GM18519 (cell line): ENCODE measurements around the gene SPC24.
"Not testable (repeated sequence)": the region's sequence is repeated elsewhere in the genome, so short reads cannot be mapped to it uniquely, and the experiment has no call there.

Experiments used
- ATAC-seq: cut with Tn5 transposase; IDR thresholded peaks from one replicate; pipeline ENCODE4 v1.9.1; 2021; ENCODE audit warnings: mild to moderate bottlenecking, moderate library complexity; ENCODE audit not compliant: unreplicated experiment, low FRiP score

The SPC24 gene

DNA sequence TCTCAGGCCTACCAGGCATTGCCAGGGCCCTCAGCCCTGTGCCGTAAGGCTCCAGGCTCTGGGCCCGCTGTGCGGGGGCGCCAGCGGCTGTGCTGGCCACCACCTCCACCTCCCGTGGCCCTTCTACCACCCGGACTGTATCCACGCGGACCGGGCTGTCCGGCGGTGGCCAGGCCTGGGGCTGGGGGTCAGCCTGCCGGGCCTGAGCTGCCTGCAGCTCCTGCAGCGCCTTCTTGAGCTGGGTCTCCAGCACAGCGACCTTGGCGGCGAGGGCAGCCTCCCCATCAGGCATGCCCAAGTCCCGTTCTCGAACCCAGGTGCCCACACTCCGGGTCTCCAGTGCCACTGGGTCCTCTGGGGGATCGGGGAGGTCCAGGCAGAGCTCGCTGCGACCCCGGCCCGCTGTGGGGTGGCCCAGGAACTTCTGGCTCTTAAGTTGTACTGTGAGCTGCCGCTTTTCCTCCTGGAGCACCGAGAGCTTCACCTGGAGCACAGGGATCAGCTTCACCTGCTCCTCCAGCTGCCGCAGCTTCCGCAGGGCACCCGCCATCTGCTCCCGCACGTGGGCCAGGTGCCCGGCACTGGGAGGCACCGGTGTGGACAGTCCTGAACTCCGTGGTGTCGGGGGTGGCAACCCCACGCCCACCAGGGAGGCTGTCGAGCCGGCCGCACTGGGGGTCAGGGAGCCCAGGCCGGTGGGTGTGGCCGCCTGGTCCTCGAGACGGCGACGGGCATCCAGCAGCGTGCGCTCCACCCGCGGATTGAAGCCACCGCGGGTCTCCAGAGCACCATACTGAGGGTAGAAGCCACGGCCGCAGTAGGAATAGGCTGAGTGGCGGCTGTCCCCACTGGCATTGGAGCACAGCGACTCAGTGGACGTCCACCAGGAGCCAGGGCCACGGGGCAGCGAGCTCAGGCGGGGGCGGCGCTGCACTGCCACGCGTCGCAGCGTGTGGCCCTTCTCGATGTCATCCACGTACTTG, 37.7 kb upstream of the SPC24 start:
- ATAC-seq, result no peak

DNA sequence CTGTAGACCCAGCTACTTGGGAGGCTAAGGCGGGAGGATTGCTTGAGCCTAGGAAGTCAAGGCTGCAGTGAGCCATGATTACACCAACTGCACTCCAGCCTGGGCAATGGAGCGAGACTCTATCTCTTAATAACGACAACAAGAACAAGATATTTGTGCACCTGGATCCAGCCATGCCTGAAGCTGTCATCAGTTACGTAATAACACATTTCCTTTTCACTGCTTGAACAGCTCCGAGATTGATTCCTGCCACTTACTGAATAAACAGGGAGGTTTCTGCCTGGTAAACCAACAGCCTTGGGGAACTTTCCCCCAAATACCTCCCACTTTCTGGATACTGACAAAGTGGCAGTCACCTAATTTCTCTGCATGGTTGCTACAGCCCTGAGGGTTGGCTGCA, 36.4 kb upstream of the SPC24 start:
- ATAC-seq, result no peak

DNA sequence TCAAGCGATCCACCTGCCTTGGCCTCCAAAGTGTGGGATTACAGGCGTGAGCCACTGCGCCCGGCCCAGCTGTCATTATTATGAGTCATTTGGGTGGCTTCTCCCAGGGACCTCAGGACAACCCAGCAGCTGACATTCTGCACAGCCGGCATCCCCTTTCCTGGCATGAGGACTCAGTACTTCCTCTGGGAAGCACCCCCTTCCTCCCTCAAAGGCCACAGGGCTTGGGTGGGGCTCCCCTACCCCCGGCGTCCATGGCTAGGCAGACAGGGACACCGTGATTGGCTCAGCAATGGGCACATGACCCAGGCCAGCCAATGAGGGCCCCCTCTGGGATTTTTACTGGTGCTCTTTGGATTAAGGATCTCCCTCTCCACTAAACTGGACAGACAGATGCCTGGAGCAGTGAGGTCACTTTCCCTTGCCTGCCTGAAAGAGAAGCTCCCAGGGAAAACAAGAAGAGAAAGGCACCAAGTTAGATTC, 35.7 kb upstream of the SPC24 start:
- ATAC-seq, result no peak

DNA sequence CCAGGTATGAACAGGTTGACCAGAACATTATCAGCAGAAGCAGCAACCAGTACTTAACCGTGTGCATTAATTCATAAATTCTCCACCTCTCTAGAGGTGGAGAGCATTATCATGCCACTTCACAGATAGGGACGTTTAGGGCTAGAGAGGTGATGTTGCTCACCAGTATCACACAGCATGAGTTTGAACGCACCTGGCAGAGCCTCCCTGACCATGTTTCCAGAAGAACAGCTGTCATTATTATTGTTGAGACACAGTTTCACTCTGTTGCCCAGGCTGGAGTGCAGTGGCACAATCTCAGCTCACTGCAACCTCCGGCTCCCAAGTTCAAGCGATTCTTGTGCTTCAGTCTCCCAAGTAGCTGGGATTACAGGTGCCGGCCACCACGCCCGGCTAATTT, 34.9 kb upstream of the SPC24 start:
- no peak for ATAC-seq

DNA sequence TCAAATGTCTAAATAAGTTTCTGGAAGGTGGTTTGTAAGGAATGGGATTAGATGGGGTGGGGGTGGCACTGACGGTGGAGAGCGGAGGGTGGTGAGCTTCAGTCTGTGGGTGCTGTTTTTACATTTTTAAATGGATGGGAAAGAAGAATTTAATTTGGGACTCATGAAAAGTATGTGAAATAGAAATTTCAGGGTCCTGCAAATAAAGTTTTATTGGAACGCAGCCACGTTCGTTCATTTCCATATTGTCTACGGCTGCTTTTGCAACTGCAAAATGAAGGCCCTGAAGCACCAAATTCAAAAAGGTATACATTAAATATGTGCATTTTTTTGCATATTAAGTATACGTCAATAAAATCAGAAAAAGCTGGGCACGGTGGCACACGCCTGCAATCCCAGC, 31.9 kb upstream of the SPC24 start:
- ATAC-seq, result no peak

DNA sequence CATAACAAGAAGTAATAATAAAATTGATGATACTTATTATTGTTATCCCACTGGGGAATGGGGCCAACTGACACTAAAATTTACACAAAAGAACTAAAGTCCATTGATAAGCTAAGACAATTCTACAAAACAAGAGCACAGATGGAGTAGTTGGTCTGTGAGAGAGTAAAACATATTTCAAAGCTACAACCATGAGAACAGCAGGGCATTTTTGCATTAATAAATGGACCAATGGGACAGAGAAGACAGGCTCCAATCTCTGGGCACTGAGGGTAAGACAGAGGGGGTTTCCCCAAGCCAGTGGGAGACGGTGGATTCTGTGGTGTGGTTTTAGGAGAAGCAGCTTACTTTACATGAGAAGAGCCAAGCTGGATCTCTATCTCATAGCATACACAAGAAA, 27.4 kb upstream of the SPC24 start:
- no peak for ATAC-seq

- ATAC-seq, result no peak
Observed at GRCh38 chr19:11181488-11181887, 25.9 kb upstream of the SPC24 start.

GRCh38 chr19:11180975-11181374, 25.4 kb upstream of the SPC24 start:
- ATAC-seq, result not testable (repeated sequence)

GRCh38 chr19:11180346-11180745, 24.8 kb upstream of the SPC24 start:
- no peak for ATAC-seq

DNA sequence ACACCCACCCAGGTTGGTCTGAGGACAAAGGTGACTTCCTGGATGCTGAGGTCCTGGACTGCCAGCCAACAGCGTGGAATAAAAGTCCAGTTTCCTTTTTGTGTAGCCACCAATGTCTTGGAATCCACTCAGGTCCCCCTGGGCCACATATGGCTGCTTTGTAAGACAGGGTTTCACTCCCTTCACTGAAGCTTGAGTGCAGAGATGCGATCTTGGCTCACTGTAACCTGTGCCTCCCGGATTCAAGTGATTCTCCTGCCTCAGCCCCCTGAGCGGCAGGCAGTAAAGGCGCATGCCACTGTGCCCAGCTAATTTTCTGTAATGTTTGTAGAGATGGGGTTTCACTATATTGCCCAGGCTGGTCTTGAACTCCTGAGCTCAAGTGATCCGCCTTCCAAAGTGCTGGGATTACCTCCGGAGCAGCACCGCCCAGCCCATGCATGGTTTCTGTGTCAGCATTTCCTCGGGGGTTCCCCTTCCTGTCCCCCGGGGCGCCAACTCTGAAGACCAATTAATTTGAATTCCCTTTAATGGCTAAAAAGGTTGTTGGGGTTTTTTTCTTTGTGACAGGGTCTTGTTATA, 24.2 kb upstream of the SPC24 start:
- no peak for ATAC-seq

GRCh38 chr19:11179145-11179465, 23.5 kb upstream of the SPC24 start:
- ATAC-seq, result not testable (repeated sequence)

DNA sequence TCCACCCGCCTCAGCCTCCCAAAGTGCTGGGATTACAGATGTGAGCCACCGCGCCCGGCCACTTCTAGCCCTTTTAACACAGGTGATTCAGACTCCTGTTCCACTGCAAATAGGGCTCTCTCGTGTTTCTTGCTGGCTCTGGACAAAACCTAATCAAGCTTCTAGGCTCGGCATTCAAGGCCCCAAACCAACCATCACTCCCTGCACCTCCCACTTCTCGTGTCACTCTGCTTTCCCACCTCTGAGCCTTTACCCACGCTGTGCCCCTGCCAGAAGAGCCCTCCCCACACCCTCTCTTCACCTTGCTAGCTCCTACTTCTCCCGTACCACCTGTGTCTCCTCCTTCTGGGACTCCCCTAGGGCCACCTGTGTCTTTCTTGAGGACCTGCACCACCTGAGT, 22.0 kb upstream of the SPC24 start:
- no peak for ATAC-seq

- no peak for ATAC-seq
Observed at GRCh38 chr19:11176466-11177193, 21.0 kb upstream of the SPC24 start.

- no peak for ATAC-seq
Observed at GRCh38 chr19:11175920-11176319, 20.3 kb upstream of the SPC24 start.

DNA sequence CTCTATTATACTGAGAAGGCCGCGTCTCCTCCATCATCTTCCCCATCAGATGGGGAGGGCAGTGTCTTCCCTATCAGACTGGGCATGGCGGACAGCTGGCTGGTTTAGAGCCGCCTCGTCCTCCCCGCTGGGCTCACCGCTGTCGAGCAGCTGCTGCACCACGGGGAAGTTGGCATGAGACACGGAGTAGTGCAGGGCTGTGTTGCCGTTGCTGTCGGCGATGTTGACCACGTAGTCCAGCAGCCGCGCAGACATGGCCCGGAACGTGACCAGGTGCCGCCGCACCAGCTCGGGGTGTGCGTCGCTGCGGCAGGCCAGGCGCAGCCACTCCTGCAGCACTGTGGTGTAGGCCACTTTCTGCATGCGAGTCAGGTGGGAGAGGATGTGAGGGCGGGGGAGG, 18.8 kb upstream of the SPC24 start:
- no peak for ATAC-seq

DNA sequence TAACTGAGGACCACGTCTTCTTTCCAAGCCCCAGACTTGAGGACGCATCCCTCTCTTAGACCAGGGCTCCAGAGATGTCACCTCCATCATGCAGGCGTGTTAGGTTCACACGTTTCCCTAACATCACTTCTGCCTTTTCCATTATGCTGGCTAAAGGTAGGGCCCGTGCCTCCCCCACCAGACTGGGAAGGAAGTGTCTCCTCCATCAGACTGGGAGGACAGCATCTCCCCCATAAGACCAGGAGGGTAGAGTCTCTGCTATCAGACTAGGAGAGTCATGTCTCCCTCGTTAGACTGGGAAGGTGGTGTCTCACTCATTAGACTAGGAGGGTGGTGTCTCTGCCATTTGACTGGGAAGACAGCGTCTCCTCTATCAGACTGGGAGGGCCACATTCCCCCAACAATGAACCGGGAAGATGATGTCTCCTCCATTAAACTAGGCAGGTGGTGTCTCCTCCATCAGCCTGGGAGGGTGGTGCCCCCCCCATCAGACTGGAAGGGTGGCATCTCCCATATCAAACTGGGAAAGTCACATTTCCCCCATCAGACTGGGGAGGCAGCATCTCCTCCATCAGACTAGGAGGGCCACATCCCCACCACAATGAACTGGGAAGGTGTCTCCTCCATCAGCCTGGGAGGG, 18.1 kb upstream of the SPC24 start:
- no peak for ATAC-seq

DNA sequence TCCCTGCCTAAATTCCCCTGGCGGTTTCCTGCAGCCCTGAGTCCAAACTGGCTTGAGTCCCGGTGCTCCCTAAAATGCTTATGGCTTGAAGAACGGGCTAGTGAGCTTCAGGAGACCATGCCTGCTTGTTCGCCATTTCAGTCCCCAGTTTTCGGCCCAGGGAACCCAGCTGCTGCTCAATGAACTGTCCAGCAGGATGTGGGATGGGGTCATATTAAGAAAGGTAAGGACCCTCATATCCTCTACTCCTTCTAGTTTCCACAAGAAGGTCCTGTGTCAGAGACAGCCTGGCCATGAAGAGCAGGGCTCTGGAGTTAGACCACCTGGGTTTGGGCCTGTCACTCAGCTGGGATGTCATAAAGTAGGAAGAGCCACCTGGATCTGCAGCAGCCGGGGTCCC, 17.0 kb upstream of the SPC24 start:
- no peak for ATAC-seq

GRCh38 chr19:11171144-11171543, 15.6 kb upstream of the SPC24 start:
- ATAC-seq, result no peak

GRCh38 chr19:11169896-11170678, 14.5 kb upstream of the SPC24 start:
- ATAC-seq, result no peak

- no peak for ATAC-seq
Observed at GRCh38 chr19:11168568-11168967, 13.0 kb upstream of the SPC24 start.
